Fibroblast of skin of left quadriceps (primary cell): ENCODE measurements around the gene CDH5.

Experiments used
- DNase-seq, 2 experiments: peaks; one replicate each; pipeline ENCODE4 v3.0.0-alpha.2; 2013; ENCODE audit warnings: low read depth in 2 of 2

CDH5 gene

DNA sequence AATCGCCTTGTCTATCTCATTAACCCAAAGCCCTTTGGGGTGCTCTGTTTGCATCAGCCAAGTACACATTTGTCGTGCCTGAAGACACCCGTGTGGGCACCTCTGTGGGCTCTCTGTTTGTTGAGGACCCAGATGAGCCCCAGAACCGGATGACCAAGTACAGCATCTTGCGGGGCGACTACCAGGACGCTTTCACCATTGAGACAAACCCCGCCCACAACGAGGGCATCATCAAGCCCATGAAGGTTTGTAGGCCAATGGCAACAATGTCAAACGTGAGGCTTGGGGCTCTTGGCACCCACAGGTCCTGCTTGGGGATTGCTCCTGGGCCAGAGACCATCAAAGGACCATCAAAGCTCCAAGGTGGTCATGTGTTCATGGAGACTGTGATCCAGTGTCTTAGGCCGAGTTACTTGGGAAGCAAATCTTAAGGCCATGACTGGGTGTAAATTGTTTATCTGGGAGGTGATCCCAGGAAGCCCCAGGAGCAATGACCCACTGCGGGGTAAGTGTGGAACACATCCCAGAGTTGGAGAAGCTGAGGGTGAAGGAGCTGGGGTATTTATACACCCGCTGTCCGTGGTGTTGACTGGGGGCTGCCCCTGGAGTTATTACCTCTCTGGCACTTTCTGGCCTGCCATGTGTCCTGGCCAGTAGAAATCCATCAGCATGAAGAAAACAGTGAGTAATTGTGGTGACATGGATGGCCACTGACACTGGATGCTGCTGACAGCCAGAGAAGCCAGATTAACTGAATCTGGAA is 24.0 kb downstream of the CDH5 start:
- DNase-seq: no peak

DNA sequence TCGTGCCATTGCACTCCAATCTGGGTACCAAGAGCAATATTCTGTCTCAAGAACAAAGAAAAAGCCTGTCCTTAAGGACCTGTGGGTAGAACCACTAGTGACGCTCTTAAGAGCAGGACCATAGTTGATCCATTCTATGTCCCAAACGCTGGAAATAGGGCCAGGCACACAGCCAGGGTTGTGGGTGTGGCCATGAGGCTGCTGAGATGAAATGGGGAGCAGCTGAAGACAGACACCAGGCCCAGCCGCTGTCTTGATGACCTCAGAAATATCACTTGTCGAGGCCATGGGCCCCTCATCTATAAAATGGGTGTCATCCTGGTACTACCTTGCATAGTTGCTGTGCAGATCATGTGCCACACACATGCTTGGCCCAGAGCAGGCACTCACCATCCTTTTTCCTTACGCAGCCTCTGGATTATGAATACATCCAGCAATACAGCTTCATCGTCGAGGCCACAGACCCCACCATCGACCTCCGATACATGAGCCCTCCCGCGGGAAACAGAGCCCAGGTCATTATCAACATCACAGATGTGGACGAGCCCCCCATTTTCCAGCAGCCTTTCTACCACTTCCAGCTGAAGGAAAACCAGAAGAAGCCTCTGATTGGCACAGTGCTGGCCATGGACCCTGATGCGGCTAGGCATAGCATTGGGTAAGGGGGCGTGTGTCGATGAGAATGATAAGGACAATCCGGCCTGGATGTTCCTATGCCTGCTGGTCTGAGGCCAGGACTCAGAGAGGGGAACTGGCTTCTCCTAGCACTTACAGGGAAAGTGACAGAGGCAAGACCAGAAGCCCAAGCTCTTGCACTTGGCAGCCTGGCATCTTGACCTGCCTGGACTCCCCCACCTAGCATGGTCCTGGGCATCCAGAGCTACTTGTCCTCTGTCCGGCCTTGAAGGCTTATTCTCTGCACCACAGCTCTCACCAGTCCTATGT is 25.5 kb downstream of the CDH5 start:
- DNase-seq: no peak

DNA sequence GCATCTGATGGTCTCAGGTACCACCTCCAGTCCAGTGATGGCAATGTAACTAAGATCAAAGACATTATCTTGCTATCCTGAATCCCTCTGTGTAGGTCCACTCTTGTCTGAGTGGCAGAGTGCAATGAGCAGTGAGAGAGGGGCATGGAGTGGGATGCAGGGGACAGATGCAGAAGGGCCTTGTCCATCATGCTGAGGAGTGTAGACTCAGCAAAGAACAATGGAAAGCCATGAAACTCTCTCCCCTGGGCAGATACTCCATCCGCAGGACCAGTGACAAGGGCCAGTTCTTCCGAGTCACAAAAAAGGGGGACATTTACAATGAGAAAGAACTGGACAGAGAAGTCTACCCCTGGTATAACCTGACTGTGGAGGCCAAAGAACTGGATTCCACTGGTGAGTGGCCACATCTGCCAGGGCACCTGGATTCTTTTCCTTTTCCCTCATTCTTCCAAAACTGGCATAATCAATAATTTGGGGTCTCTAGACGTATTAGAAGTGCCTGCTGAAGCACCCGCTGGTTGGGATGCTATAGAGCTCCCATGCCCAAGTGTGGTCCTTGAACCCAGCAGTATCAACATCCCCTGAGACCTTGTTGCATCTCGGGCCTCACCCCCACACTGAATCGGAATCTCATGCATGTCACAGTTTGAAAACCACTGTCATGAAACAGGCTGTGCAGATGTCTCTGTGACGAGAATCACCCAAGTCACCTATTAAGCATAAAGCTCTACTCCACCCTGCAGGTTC is 29.5 kb downstream of the CDH5 start:
- no peak for DNase-seq

DNA sequence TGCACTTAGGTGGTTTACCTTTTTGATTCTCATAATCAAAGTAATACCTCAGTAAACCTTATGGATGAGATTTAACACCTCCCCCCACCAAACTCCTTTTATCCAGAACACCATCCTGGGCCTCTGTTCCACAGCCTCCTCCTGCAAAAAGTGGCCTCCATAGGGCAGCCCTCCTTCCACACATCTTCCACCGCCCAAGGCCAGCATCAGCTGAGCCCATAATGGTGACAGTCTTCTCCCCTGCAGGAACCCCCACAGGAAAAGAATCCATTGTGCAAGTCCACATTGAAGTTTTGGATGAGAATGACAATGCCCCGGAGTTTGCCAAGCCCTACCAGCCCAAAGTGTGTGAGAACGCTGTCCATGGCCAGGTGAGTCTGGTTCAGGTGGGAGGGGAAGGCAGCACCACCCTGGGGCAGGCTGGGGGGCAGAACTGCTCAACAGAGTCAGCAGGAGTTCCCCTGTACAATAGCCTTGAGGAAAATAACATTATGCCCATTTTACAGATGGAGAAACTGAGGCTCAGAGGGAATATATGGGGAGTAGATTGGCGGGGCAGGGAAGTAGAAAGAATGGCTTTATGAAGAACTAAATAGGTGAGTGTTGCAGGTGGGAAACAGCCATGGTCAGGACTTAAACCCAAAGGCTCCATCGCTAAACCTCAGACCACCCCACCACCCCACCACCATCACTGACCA is 31.4 kb downstream of the CDH5 start:
- no peak for DNase-seq

DNA sequence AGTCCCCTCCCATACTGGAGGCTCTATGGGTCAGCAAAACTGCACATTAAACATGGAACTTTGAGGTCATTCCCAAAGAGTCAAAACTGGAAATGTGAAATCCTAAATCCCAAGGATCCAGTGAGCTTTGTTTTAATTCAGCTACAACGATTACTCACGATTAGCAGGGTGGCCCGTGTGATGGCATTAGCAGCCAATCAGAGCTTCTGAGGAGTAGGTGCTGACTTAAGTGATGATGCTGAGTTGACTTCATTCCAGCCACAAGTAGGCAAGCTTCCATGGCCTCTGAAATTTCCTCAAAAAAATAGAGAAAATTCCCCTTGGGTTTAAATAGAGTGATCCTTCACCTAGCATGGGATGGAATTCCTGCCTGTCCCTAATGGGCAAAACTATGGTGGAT is 32.5 kb downstream of the CDH5 start:
- no peak for DNase-seq

DNA sequence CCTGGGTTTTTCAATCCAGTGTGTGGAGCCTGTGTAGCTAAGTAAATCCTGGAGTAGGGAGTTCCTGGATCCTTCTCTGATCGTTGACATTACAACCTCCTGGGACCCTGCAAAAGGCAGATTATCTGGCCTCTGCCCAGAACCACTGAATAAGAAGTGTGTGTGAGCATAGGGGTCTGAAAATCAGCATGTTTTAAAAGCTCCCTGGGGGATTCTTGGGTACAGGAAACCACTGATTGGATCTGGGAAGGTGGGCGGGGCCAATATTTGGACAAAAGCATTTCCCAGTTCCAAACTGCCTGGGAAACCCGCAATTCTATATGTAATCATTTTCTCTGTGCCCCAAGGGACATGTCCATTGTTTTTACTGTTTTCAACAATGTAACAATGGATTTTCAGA is 33.4 kb downstream of the CDH5 start:
- no peak for DNase-seq

DNA sequence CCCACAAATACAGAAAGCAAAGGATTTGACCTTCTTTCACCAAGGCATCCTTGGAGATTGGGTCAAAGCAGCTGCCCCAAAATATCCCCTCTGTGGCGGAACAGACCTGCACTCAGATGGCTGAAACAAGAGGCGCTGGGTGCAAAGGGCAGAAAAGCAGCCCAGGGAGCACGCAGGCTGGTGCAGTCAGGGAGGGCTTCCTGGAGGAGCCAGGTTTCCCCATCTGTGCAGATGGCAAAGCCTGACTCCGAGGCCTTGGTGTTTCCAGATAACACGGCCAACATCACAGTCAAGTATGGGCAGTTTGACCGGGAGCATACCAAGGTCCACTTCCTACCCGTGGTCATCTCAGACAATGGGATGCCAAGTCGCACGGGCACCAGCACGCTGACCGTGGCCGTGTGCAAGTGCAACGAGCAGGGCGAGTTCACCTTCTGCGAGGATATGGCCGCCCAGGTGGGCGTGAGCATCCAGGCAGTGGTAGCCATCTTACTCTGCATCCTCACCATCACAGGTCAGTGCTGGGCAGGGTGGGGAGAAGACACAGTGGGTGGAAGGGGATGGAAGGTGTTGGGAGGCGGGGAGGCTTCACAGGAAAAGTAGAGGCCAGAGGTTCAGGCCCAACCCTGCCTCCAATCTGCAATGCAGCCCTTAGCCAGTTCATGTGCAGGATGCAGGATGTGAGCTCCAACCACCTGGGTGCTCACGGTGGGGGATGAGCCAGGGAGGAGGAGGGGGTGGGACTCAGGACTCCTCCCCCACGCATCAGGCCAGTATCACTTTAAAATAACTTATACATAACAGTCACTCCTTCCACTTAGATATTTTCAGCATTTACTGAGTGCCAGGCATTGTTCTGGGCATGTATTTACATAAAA is 34.3 kb downstream of the CDH5 start:
- no peak for DNase-seq

DNA sequence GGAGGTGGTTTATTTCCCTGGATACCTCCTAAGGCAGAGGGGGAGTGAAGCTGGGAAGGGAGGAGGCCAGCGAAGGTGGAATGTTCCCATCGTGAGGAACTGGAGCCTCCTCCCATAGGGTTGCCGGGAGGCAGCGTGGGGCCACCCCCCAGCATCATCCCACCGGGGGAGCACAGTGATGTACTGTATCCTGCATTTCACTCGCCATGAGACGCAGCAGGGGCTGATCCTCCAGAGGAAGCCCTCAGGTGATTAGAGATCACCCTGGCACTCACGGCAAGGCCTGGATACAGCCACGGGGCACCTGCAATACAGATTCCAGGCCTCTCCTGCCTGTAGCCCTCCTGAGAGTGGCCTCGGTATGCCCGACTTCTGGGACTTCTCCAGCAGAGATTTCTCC is 35.1 kb downstream of the CDH5 start:
- no peak for DNase-seq

DNA sequence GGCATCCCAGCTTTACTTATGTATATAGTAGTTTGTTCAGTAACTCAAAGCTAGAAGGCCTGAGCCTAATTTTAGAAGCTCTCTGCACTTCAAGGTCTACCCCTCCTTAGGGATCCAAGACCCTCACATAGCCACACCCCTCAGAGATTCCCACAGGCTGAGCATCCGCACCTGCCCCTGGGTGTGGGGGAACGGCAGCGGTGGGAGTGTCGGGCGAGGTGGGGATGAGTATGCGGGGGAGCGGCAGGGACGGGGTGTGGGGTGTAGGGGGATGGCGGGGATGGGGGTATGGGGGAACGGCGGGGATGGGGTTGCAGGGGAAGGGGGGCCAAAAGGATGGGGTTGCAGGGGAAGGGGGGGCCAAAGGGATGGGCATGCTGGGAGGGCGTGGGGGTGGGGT is 35.7 kb downstream of the CDH5 start:
- no peak for DNase-seq

DNA sequence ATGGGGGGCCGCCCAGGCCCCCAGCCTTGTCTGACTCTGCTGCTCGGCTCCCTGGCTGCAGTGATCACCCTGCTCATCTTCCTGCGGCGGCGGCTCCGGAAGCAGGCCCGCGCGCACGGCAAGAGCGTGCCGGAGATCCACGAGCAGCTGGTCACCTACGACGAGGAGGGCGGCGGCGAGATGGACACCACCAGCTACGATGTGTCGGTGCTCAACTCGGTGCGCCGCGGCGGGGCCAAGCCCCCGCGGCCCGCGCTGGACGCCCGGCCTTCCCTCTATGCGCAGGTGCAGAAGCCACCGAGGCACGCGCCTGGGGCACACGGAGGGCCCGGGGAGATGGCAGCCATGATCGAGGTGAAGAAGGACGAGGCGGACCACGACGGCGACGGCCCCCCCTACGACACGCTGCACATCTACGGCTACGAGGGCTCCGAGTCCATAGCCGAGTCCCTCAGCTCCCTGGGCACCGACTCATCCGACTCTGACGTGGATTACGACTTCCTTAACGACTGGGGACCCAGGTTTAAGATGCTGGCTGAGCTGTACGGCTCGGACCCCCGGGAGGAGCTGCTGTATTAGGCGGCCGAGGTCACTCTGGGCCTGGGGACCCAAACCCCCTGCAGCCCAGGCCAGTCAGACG is 36.2 kb downstream of the CDH5 start:
- no peak for DNase-seq

DNA sequence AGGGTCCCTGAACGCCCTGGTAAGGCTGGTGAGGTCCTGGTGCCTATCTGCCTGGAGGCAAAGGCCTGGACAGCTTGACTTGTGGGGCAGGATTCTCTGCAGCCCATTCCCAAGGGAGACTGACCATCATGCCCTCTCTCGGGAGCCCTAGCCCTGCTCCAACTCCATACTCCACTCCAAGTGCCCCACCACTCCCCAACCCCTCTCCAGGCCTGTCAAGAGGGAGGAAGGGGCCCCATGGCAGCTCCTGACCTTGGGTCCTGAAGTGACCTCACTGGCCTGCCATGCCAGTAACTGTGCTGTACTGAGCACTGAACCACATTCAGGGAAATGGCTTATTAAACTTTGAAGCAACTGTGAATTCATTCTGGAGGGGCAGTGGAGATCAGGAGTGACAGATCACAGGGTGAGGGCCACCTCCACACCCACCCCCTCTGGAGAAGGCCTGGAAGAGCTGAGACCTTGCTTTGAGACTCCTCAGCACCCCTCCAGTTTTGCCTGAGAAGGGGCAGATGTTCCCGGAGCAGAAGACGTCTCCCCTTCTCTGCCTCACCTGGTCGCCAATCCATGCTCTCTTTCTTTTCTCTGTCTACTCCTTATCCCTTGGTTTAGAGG is 37.1 kb downstream of the CDH5 start:
- DNase-seq: no peak

DNA sequence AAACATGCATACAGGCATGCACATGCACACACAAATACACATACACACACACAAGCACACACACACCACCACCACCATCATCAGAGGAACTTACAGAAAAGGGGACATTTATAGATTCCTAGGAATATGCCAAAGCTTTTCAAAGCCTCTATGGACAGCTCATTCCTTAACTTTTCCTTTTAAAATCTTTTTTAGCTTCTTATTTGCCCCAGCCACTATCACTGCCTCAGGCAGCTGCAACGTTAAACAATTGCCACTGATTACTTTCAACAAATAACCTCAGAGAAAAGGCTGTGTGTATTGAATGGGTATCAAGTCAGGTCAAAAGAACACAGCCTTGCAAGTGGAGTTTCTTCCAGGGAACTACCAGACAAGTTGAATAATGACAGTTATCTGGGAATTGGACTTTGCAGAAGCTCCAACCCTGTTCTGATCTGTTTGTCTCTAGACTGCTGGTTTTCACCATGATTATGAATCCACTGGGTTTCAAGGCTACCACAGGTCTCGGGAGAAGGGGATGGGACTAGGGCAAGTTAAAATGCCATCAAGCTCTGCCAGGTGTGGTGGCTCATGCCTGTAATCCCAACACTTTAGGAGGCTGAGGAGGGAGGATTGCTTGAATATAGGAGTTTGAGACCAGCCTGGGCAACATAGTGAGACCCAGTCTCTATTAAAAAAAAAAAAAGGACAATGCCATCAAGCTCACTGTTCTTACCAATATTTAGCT is 38.7 kb downstream of the CDH5 start:
- DNase-seq: no peak

DNA sequence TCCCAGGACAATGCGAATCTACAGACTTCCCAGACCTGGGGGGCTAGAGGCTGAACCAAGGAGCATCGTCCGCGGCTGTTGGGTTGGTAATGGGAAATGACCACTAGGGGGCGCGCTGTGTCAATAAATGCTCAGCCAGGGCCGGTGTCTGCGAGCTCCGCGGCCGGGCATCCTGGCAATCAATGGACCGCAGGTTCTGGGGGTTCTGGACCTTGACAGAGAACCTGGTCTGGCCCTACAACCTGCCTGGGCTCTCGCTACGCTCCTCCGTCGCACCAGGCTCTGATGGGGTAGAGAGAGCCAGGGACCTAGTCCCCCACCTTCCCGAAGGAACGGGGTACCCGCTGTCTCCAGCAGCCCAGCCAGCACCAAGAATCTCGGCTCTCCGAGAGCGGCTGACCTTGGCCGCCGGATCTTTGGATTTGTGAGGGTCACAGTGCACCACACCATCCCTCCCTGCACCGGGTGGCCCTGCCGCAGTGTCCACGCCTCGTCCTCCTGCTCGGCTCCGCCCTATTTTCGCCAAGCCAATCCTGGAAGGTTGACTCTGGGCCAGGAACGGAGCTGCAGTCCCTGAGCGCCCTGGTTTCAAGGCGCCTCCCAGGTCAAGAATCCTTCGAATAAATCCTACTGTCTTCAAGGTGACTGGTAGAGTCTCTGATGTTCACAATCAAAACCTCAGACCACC is 40.2 kb downstream of the CDH5 start:
- DNase-seq: peak in 1 of 2 experiments; percentile 23

DNA sequence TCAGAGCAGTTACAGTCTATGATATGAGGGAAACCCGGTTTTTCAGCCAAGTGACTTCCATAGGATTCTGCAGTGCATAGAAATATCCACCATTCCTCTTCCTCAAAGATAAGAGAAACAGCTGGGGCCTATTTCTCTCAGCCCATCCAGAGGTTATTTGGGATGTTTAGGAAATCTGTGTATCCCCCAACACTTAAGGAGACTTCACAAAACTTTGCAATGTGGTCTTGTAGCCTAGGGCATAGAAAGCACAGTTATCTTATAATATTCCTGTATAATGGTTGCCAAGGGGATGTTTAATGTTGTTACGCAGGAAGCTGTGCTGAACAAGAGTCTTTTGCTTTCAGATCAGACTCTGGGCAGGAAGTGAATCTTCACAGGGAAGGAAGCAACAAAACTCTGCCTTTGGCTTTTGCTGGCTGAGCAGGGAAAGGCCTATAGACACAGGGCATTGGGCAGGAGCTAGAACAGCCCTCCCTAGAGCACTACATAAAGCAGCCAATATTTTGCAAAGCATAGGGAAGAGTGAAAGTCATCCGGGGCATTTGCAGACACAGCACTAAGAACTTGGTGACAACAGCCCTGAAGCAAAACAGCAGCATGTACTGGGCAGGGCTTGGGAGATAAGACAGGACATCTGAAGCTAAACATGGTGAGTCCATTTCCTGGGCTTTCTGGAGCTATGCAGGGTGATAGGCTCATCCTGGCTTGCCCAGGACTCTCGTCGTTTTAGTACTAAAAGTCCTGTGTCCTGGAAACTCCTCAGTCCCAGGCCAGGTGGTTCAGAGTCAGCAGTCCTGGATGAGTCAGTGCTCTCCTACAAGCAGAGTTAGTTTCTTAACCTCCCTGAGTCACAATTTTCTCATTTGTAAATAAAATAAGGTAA is 41.9 kb downstream of the CDH5 start:
- no peak for DNase-seq

DNA sequence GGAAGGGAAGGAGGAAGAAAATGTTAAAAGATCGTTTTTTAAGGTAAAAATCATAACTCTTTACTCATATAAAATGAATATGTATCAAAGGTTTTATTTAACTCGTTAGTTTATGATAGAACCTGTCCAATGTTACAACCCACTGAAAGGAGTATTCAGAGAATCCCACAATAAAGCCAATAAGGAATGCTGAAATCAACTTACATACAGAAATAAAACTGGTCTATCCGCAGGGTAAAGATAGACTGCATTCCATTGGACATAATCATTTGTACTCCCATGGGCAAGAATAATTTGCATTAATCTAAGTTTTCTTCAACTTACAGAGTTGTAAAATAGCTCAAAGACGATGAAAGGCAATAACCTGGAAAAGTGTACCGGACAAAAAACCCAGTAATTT is 42.7 kb downstream of the CDH5 start:
- peak; percentile 51 to 52 for DNase-seq

DNA sequence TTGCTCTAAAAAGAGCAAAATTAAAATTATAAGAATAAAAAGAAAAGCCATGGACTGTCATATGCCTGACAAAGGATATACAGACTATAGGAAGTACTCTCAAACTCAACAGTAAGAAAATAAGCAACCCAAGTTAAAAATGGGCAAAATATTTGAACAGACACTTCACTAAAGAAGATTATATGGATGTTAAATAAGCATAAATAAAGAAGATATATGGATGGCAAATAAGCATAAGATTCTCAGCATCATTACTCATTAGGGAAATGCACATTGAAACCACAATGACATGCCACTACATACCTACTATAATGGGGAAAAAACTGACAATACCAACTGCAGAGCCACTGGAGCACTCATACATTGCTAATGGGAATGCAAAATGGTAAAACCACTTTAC is 45.7 kb downstream of the CDH5 start:
- no peak for DNase-seq

DNA sequence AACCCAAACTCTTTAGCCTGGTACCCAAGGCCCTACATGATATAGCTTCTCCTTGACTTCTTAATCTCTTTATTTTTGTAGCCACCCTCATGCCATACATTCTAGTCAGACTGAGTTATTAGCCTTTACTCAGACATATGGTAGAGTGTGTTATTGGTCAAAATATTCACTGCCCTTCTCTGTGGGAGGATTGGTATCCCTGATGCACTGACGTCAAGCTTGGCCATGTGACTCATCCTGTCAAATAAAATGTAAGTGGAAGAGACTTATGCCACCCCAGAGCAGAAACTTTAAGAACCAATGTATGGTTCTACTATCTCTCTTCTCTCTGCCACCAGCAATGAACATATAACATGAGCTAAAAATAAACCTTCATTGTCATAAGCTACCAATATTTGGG is 48.4 kb downstream of the CDH5 start:
- no peak for DNase-seq
